Transverse colon (tissue), 4 donors: ENCODE measurements around the gene ADGRA1. TPM values are rescaled to one million over a fixed set of nuclear protein-coding genes. Genes with fewer than 3 reads are reported as not detected.

Source experiments
- DNase-seq: peaks from one replicate; pipeline ENCODE4 v3.0.0-alpha.2; 2019
- H3K27ac ChIP-seq, 4 donors: fragments of 200-600 bp; sonication (generic); 2 replicates each; pipeline ENCODE4 v1.5.1; 2016 to 2018; ENCODE audit warnings: inconsistent platforms in 4 of 4
- H3K27me3 ChIP-seq: fragments of 200-600 bp; sonication (generic); 2 replicates; pipeline ENCODE4 v1.5.1; 2017; ENCODE audit warnings: inconsistent platforms
- H3K36me3 ChIP-seq, 4 donors: fragments of 200-600 bp; sonication (generic); 2 replicates each; pipeline ENCODE4 v1.5.1; 2017 to 2019; ENCODE audit warnings: inconsistent platforms in 4 of 4
- H3K4me1 ChIP-seq, 4 donors: fragments of 200-600 bp; sonication (generic); 2 replicates each; pipeline ENCODE4 v1.5.1; 2017 to 2020; ENCODE audit warnings: inconsistent platforms in 4 of 4
- H3K4me3 ChIP-seq, 4 donors: fragments of 200-600 bp; sonication (generic); 1 replicate in 1 of 4; 2 replicates in 3 of 4; pipeline versions ENCODE4 v1.5.1 to v1.6.1; 2017 to 2019; ENCODE audit warnings: inconsistent platforms in 4 of 4
- H3K9me3 ChIP-seq, 2 donors: fragments of 200-600 bp; sonication (generic); 2 replicates each; pipeline ENCODE4 v1.5.1; 2017 to 2019; ENCODE audit warnings: inconsistent platforms in 2 of 2
- CTCF ChIP-seq, 5 experiments: fragments of 200-600 bp in 3 of 5; fragments of 450-650 bp in 2 of 5; sonication (generic) in 3 of 5; IDR thresholded peaks; 1 replicate in 2 of 5; 2 replicates in 3 of 5; pipeline ENCODE4 v1.5.1; 2016 to 2017; ENCODE audit warnings: antibody characterized with exemption in 5 of 5, inconsistent platforms in 3 of 5, mild to moderate bottlenecking in 2 of 5, moderate library complexity in 1 of 5
- EP300 ChIP-seq: sonication (generic); formaldehyde crosslinking; IDR thresholded peaks from one replicate; pipeline ENCODE4 v1.6.1; 2017; ENCODE audit warnings: antibody characterized with exemption, low read depth
- POLR2A ChIP-seq: fragments of 450-650 bp; IDR thresholded peaks from one replicate; pipeline ENCODE4 v1.6.1; 2016; ENCODE audit warnings: antibody characterized with exemption, mild to moderate bottlenecking, moderate library complexity
- POLR2AphosphoS5 ChIP-seq, 3 donors: sonication (generic); formaldehyde crosslinking; IDR thresholded peaks; one replicate each; pipeline ENCODE4 v1.6.1; 2016; ENCODE audit warnings: antibody characterized with exemption in 3 of 3
- WGBS, 2 donors: methylation state at CpG; one replicate each; pipeline ENCODE4 v1.1.5; 2018; ENCODE audit warnings: low coverage in 1 of 2; 5-methylcytosine and 5-hydroxymethylcytosine counted together
- in situ Hi-C, 4 donors: fragments of 200-750 bp; cut with MboI; loops; one replicate each; pipeline versions ENCODE4 v1.15.0 to v1.15.1; 2017; ENCODE audit warnings: low sequenced_read_pairs in 3 of 4, low pct_ligation_motif_present in 1 of 4, low pct_unique_long_range_greater_than_20kb in 1 of 4
- intact Hi-C: fragments of 100-400 bp; cut with DNase I; formaldehyde crosslinking; loops from one replicate; pipeline ENCODE4 v1.15.1; 2023; ENCODE audit warnings: low total_unique reads
- total RNA-seq, 4 donors: library from RNA; depleted of rRNA; stranded (reverse); fragments of >200 nt; gene quantifications; one replicate each; pipeline ENCODE4 v1.1.0, GENCODE V29; 2016

Gene ADGRA1
- total RNA-seq, 4 donors from 2014 or later: 0.16 TPM; not detected in 3

- in situ Hi-C loops (no loop called here), intact Hi-C loops (no loop called here)
- H3K4me1 ChIP-seq: no peaks in the 10 kb centered on the region
- H3K9me3 ChIP-seq: no peaks in the 10 kb centered on the region
- DNase-seq: no peak
- H3K27me3 ChIP-seq: peaks cover 26% of the 10 kb centered on the region
- no peaks in the 10 kb centered on the region for H3K36me3 ChIP-seq
- no peak for TF ChIP-seq EP300
- TF ChIP-seq POLR2AphosphoS5 (IDR thresholded peaks at IDR 0.05): no peak
- no peak for TF ChIP-seq CTCF (IDR thresholded peaks at IDR 0.05)
- no peak for TF ChIP-seq POLR2A
- H3K27ac ChIP-seq: no peak overlapping the region
- no peak overlapping the region for H3K4me3 ChIP-seq
- 50% methylated on average over 13 of the region's 13 CpGs; no CpG with 5 or more reads in 1 of the 2 donors for WGBS, 2 donors
Measured at GRCh38 chr10:133048266-133048665, 39.5 kb upstream of the ADGRA1 start.

GRCh38 chr10:133048926-133049325 is 38.8 kb upstream of the ADGRA1 start:
- Histone ChIP-seq H3K27me3 (peaks cover 20% of the 10 kb centered on the region), H3K9me3 (no peaks in the 10 kb centered on the region), H3K27ac (no peak overlapping the region), H3K4me1 (no peaks in the 10 kb centered on the region), H3K4me3 (no peak overlapping the region), H3K36me3 (no peaks in the 10 kb centered on the region)
- DNase-seq: no peak
- WGBS, 2 donors: 76 to 96% methylated on average over 4 to 13 of the region's 13 CpGs
- in situ Hi-C loops (no loop called here), intact Hi-C loops (no loop called here)
- TF ChIP-seq POLR2AphosphoS5 (IDR thresholded peaks at IDR 0.05) (no peak), CTCF (IDR thresholded peaks at IDR 0.05) (no peak), POLR2A (no peak), EP300 (no peak)

DNA sequence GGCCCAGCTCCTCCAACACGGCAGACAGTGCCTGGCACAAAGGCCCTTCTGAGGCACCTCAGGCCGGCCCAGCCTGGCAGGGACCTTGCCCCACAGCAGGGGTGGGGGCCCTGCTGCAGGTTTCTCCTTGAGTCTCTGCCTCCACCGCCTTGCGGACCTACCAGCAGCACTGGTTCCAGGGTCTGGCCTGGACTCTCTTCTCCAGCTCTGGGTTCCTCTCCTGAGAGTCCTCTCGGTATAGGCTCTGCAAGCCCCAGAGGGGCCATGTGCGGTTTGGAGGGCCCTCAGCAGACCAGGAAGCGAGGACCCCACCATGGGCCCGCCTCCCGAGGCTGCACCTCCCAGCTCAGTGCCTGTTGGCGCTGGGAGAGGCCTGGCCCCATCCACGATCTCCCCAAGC is 38.1 kb upstream of the ADGRA1 start:
- no peaks in the 10 kb centered on the region for H3K4me1 ChIP-seq
- no peak overlapping the region for H3K4me3 ChIP-seq
- no peaks in the 10 kb centered on the region for H3K36me3 ChIP-seq
- in situ Hi-C loops (no loop called here), intact Hi-C loops (no loop called here)
- TF ChIP-seq POLR2AphosphoS5 (IDR thresholded peaks at IDR 0.05): no peak
- no peak for TF ChIP-seq EP300
- TF ChIP-seq CTCF (IDR thresholded peaks at IDR 0.05): no peak
- TF ChIP-seq POLR2A: no peak
- WGBS, 2 donors: 76% methylated on average over 11 of the region's 11 CpGs; no CpG with 5 or more reads in 1 of the 2 donors
- no peak for DNase-seq
- peaks cover 16% of the 10 kb centered on the region for H3K27me3 ChIP-seq
- no peaks in the 10 kb centered on the region for H3K9me3 ChIP-seq
- H3K27ac ChIP-seq: no peak overlapping the region

DNA sequence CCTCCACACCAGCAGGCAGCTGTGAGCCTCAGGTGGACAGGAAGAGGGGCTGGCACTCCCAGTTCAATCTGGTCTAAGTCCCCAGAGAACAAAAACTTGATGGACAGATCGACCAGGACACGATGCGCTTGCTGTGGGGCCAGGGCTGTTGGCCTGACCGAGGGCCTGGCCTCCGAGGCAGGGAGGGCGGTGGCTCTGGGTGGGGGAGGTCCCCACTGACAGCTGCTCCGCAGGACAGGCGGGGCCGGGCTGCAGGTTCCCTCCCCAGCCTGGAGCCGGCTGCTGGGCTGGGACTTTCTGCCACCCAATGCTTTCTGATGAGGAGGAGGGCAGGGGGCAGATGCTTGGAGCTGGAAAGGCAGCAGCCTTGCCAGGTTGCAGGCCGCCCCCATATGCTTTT is 37.4 kb upstream of the ADGRA1 start:
- intact Hi-C loops: no loop called here
- 47% methylated on average over 11 of the region's 11 CpGs; no CpG with 5 or more reads in 1 of the 2 donors for WGBS, 2 donors
- in situ Hi-C loops: no loop called here

More for the DNA sequence above, 37.4 kb upstream of the ADGRA1 start:
- H3K4me3 ChIP-seq: no peak overlapping the region
- H3K36me3 ChIP-seq: no peaks in the 10 kb centered on the region
- H3K27ac ChIP-seq: no peak overlapping the region
- no peaks in the 10 kb centered on the region for H3K9me3 ChIP-seq
- TF ChIP-seq EP300 (no peak), CTCF (IDR thresholded peaks at IDR 0.05) (no peak), POLR2AphosphoS5 (IDR thresholded peaks at IDR 0.05) (no peak), POLR2A (no peak)
- peaks cover 16% of the 10 kb centered on the region for H3K27me3 ChIP-seq
- no peaks in the 10 kb centered on the region for H3K4me1 ChIP-seq
- no peak for DNase-seq
